Fibroblast of skin of right quadriceps (primary cell): ENCODE data around the gene OR10H2.
"Not testable (repeated sequence)": the region's sequence is repeated elsewhere in the genome, so short reads cannot be mapped to it uniquely, and the experiment has no call there.

Source experiments
- DNase-seq: peaks from one replicate; pipeline ENCODE4 v3.0.0-alpha.2; 2013

OR10H2 gene, protein sequence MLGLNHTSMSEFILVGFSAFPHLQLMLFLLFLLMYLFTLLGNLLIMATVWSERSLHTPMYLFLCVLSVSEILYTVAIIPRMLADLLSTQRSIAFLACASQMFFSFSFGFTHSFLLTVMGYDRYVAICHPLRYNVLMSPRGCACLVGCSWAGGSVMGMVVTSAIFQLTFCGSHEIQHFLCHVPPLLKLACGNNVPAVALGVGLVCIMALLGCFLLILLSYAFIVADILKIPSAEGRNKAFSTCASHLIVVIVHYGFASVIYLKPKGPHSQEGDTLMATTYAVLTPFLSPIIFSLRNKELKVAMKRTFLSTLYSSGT

DNA sequence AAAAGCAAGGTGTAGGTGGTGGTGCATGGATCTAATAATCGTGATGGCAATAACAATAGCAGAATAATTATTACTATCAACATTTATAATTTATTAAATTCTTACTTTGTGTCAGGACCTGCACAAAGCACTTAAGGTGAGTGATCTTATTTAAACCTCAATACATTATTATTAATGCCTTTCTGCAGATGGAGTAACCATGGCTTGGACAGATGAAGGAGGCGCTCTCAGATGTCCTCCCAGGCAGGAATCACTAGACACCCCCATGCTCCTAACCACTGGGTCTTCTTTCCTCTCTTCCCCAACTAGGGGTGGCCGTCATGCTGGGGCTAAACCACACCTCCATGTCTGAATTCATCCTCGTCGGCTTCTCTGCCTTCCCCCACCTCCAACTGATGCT, at the start of gene OR10H2:
Gene OR10H2, plus strand, starts transcription at position 301 of the 400 bp plus-strand sequence. Its CDS starts 20 bp downstream, at position 321.
- DNase-seq: no peak

DNA sequence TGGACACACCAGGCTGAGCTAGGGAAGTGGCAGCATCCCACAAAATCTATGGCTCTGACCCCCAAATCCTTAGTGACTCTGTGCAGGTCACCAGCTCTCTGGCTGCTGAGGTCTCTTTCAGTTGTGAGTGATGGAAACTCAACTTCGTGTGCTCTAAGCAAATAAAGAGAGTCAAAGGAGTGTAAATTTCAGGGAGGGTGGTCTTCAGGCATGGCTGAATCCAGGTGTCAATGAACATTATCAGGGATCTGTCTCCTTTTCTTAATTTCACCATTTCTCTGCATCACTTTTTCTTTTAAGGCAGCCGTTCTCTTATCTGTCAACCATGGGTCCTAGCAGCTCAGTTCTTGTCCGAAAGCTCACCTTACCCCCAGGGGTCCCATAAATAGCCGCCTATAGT, 48.7 kb upstream of the OR10H2 start:
- no peak for DNase-seq

DNA sequence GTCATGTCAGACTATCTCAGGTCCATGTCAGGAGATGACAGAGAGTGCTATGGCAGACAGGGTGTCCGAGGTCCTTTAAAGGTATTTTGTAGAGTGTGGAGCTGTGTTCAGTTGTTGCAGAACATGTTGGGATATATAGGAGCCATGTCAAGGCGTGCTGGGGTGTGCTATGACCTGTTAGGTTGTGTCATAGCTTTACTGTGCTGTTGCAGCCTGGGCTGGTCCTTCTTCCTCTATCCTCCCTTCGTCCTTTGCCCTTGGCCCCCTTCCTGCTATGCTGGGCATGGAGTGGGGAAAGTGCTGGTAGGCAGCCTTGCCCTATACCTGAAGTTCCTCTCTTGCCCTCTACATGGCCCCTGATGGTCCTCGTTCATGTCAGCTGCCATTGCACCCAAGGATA, 48.0 kb upstream of the OR10H2 start:
- DNase-seq: not testable (repeated sequence)

DNA sequence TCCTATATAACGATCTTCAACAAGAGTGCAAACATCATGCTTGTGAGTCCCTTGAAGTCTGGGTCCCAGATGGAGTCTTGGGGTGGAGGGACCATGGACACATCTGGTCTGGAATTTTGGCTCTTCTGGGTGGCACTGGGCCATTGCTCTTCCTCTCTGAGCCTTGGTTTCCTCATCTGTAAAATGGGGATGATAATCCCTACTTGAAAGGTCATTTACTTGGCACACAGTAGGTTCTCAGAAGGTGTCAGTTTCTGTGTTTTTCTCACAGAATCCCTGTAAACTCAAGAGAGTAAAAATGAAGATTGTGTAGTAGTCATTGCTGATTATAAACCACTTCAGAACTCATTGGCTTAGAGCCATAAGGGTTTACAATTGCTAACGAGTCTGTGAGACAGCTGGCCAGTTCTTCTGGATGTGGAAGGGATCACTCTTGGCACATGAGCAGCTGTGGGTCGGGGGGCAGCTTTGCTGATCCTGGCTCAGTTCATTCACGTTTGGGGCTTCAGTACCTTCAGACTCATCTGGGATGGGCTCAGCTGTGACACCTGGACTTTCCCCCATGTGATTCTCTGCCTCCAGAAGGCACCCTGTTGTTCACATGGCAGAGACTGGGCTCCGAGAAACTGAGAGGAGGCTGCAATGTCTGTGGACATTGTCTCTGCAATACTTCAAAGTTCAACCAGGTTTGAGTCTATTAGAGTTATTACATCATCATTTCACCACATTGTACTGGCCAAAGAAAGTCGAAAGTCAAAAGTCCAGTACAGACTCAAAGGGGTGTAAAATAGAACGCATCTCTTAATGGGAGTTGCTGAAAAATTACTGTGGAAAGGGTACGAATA, 47.1 kb upstream of the OR10H2 start:
- DNase-seq: no peak

DNA sequence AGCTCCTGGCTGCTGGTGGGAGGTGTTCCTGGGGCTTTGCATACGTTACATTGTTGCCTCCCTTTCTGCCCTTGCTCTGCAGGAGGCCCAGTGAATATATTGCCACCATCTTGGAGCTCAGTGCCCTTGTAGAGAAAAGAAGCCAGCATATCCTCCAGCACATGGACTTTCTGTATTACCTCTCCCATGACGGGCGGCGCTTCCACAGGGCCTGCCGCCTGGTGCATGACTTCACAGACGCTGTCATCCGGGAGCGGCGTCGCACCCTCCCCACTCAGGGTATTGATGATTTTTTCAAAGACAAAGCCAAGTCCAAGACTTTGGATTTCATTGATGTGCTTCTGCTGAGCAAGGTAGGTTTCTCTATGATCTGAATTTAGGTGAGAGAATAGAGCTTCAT, 44.4 kb upstream of the OR10H2 start:
- DNase-seq: no peak

DNA sequence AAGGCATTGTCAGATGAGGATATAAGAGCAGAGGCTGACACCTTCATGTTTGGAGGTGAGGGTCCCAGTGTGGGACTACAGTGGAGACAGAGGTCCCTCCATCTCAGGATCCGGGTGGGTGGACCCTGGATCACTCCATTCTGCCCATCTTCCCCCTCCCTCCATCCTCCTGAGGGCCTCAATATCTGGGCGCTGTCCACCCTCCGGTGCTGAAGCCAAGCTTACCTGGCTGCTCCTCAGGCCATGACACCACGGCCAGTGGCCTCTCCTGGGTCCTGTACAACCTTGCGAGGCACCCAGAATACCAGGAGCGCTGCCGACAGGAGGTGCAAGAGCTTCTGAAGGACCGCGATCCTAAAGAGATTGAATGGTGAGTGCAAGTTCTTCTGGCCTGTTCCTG, 43.0 kb upstream of the OR10H2 start:
- no peak for DNase-seq

DNA sequence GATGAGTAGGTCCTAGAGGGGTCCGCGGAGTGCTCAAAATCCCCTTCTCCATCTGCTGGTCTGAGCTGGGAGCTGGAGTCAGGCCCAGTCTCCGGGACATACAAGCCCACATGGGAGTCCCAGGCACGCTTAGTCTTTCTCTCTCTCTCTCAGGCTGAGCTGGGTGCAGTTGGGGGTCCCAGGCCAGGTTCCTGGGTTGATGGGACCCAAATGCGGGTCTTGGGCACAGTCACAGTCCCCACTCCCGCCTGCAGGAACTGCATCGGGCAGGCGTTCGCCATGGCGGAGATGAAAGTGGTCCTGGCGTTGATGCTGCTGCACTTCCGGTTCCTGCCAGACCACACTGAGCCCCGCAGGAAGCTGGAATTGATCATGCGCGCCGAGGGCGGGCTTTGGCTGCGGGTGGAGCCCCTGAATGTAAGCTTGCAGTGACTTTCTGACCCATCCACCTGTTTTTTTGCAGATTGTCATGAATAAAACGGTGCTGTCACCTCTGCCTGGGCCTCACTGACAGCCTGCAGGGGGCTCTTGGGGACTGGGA, 31.1 kb upstream of the OR10H2 start:
- DNase-seq: no peak

DNA sequence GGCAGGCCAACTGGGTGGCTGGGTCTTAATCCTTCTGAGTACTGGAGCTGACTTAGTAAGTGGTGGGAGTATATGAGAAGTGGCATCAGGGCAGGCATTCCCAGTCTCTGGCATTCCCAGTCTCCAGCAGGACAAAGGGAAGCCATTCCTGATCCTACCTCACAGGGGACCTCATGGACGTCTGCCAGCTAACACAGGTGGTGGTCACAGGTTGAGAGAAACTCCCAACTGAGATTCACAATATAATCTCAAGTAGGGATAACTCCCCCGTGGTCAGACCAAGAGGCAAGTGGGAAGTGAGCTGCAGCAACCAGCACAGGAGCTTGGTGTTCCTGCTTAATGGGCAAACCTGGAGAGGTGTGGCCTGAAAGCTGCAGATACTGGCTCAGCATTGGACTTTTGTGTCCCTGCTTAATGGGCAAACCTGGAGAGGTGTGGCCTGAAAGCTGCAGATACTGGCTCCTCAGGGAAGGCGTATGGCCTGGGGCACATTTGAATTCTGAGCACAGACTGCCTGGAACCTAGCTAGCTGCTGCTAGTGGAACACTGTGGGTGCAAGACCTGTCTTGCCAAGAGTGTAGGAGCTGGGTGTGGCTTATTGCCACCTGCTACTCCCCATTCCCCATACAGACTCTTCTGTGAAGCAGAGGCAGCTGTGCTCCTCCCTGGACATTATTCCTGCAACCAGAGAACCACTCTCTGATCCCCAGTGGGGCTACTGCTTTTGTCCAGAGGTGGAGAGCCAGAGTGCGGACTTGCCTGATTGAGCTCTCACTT, 25.9 kb upstream of the OR10H2 start:
- DNase-seq: no peak

DNA sequence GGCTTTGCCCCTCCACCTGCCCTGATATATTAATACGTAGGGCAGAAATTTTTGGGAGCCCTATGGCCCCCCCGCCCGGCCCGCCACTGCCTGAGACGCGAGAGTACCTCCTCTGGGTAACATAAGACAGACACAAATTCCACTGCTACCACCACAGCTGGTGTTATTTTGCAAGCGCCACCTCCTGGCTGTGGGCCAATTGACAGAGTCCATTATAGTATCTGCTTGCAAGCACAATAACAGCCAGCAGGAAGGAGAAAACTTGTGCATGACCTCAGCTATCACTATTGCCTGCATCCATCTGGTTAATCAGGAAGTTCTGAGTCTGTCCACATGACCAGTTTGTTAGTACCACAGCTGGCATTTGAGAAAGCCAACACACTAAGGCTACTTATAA, 25.3 kb upstream of the OR10H2 start:
- peak; percentile 24 for DNase-seq

DNA sequence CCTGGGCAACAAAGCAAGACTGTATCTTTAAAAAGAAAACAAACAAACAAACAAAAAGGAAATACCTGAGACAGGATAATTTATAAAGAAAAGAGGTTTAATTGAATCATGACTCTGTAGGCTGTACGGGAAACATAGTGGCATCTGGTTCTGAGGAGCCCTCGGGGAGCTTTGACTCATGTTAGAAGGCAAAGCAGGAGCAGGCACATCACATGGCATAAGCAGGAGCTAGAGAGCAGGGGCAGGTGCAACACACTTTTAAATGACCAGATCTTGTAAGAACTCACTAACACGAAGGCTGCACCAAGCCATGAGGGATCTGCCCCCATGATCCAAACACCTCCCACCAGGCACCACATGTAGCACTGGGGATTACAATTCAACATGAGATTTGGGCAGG, 13.2 kb upstream of the OR10H2 start:
- no peak for DNase-seq

DNA sequence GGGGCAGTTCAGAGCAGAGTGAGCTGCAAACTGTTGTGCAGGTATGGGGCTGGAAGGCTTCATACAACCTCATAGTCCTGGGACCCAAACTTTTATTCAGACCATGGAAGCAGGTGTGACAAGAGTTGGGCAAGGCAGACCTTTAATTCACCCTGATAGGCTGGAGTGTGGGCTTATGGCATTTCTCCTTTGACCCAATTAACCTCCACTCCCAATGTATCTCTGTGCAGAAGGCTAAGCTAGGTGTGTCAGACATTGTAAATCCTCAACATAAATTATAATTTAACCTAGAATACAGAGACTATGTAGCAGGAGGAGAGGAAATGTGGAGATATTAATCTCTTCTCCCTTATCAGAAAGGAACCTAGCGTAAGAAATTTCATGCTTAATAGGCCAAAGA, 12.2 kb upstream of the OR10H2 start:
- no peak for DNase-seq

DNA sequence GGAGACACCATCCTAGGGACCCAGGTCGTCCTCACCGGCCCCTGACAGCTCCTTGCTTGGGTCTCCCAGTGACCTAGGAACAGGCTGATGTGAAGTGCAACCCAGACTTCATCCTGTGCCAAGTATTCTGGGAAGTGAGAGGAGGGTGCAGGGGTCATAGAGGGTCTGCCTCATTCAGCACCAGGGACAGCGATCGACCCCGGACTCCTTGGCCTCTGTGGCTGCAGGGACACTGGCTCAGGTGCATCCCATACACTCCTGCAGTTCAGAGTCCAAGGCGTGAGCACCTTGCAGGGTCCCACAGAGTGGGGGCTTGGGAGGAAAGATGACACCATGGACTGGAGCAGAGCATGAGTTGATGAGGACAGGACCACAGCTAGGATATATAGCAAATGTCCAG, 10.0 kb upstream of the OR10H2 start:
- no peak for DNase-seq

DNA sequence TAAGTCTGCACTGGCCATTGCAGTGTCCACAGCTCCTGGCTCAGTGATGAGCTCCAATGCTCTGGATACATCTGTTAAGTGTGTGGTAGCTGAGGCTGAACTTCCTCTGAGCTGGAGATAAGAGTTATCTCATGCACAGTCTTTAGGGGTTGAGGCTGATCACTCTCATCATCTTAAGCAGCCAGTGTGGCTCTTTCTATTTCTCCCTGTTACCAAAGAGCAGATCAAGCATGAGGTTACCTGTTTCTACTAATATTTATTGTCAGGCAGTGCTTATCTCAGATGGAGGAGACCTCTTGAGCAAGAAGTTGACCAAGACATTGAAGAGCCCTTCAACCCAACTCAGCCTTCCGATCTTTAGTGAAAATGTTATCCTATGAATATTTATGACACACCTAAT, 6.6 kb upstream of the OR10H2 start:
- DNase-seq: no peak

DNA sequence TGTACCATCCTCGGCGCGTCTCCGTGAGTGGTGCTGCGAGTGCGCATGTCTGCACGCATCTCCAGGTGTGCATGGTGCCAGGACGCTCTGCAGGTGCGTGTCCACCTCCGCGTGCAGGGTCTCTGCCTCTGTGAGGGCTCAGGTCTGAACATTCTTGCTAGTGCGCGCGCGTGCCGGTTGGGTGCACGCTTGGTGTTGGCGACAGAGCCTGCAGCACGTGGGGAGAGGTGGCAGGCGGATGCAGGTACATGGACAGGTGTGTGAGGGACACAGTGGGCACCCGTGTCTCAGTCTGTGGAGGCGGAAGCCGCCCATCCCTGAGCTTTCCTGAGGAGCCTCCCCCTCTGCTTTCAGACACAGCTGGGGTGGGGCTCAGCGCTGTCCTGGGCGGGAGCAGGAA, 4.9 kb upstream of the OR10H2 start:
- DNase-seq: no peak

DNA sequence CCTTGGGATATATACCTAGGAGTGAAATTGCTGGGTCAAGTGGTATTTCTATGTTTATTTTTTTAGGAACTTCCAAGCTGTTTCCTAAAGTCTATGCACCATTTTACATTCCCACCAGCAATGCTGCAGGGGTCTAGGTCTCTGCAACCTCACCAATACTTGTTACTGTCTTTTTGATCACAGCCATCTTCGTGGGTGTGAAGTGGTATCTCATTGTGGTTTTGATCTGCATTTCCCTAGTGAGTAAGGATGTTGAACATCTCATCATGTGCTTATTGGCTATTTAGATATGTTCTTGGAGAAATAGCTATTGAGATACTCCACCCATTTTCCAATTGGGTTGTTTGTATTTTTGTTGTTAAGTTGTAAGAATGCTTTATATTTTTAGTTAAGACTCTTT, 2.7 kb downstream of the OR10H2 start:
- no peak for DNase-seq

DNA sequence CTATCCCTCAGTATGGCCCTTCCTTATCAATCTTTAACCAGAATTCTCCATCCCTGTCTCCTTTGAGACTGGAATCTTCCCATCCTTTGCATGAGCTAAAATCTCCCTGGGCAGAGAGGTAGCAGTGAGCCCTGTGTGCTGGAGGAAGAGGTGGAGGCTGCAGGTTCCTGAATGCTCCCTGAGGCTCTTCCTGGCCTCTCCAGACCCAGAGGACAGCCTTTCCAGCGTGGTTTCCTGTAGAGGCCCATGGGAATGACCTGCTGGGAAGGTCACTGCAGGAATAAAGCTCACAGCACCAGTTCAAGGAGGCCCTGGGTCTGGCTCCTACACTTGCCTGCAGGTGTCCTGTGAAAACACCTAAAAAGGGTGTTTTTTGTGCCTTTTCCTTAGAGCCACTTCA, 4.6 kb downstream of the OR10H2 start:
- DNase-seq: no peak

DNA sequence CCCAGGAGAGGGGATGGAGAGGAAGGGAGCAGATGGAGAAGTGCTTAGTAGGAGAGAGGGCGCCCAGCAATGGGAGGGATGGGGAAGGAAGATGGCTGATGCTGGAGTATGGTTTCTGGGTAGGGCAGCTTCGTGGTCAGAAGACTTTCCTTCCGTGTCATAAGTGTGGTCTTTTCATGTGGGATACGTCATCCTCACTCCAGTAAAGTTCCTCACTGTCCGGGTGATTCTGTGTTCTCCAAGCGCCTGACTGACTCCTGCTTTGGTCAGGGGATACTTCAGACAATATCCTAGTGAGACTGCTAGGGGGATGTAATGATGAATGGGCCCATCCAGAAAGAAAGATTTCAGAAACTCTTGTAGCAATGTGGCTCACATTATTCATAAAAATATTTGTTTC, 6.1 kb downstream of the OR10H2 start:
- no peak for DNase-seq

DNA sequence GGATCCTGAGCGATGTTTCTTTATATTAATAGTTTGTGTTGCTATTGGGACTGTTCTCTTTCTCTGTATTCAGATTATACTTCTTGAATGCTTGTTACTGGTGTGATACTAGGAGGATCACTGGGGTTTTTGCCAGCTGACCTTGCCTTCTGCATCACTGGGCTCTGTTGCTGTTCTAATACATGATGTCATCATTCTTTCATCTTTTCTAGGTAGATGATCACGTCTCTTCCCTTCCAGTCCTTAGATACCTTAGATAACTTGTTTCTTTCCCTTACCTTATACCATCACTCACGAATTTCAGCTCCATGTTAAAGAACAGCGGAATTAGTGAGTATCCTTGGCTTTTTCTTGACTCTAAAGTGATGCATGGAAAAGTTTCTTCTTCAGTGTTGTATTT, 9.9 kb downstream of the OR10H2 start, which contains the start of gene OR10H3:
Gene OR10H3, plus strand, starts transcription at position 264 of the 400 bp plus-strand sequence. CDS start 3,408 bp downstream, outside the sequence.
- DNase-seq: no peak

DNA sequence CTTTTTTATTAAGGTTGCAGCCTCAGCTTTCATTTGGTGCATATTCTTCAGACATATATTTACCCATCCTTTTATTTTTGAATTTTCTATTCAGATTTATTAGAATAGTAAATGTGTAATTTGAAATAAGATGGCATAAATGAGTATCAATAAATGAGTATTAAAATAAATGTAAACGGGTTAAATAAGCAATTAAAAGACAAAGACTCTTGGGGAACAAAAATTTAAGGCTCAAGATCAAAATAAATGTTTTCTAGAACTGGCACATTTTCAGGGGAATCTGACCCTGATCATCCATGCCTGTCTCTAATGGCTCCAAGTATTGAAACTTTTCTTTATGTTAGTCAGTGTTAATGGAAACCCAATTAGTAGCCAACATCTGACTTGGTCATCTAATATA, 13.0 kb downstream of the OR10H2 start:
- no peak for DNase-seq

DNA sequence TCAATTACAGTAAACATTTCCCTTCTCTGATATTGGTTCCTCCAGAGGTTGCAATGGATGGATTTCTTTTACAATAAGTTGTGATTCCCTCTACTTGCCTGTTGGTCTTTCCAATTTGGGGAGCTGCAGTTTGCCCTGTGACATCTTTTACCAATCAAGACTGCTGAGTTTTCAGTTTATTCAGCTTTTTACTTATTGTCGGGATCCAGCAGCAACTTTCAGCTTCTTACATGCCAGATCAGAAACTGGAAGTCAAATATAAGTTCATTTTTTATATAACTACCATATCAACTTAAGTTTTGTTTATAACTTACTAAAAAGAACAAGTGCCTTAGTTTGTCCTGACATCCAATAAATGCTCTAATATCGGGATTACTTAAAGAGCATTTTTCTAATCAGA, 20.4 kb downstream of the OR10H2 start:
- DNase-seq: no peak

DNA sequence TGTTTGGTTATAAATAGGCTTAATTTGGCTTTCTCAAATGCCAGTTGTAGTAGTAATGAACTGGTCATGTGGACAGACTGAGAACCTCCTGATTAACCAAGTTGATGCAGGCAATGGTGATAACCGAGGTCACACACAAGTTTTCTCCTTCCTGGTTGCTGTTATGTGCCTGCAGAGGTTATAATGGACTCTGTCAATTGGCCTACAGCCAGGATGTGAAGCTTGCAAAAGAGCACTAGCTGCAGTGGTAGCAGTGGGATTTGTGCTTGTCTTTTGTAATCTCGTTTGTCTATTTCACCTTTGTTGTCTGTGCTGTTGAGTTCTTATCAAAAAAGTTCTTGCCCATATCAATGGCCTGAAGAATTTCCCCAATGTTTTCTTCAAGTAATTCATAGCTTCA, 30.6 kb downstream of the OR10H2 start:
- no peak for DNase-seq

DNA sequence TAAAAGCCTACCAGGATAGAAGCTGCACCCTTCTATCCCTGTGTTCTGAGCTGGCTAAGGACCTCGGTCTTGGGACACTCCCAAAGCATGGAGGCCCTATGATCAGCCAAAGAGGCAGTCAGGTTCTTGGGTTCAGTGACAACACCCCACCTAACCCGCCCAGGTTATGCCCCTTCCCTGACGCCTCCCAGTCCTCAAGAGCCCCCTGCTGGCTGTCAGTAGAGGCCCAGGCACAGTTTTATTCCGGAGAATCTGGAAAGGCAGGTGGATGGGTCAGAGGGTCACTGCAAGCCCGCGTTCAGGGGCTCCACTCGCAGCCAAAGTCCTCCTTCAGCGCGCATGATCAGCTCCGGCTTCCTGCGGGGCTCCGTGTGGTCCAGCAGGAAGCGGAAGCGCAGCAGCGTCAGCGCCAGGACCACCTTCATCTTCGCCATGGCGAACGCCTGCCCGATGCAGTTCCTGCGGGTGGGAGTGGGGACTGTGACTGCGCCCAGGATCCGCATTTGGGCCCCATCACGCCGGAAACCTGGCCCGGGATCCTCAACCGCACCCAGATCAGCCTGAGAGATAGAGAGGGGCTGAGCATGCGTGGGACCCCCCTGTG, 32.2 kb downstream of the OR10H2 start:
- DNase-seq: no peak

DNA sequence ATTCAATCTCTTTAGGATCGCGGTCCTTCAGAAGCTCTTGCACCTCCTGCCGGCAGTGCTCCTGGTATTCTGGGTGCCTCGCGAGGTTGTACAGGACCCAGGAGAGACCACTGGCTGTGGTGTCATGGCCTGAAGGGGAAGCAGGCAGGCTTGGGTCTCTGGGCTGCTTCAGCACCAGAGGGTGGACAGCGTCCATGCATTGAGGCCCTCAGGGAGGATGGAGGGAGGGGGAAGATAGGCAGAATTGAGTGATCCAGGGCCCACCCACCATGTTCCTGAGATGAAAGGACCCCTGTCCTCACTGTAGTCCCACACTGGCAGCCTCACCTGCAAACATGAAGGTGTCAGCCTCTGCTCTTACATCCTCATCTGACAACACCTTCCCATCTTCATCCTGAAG, 41.8 kb downstream of the OR10H2 start:
- no peak for DNase-seq
